Inflammatory macrophage (primary cell): ENCODE measurements around the gene SLC24A3.

Experiments
- DNase-seq, 2 donors: peaks; one replicate each; pipeline ENCODE4 v3.0.0-alpha.2; 2020 to 2022

The SLC24A3 gene

GRCh38 chr20:19304886-19305415 lies 92.5 kb downstream of the SLC24A3 start:
- DNase-seq: peak in 1 of 2 donors; percentile 16

GRCh38 chr20:19308146-19308545 lies 95.7 kb downstream of the SLC24A3 start:
- peak; percentile 77 to 94 for DNase-seq

GRCh38 chr20:19310541-19310940 lies 98.1 kb downstream of the SLC24A3 start:
- DNase-seq: no peak

- no peak for DNase-seq
Observed at GRCh38 chr20:19313342-19314069, 101.1 kb downstream of the SLC24A3 start.

- DNase-seq: peak; percentile 39 to 57
Observed at GRCh38 chr20:19314621-19315020, 102.2 kb downstream of the SLC24A3 start.

GRCh38 chr20:19317237-19318069 lies 105.0 kb downstream of the SLC24A3 start:
- DNase-seq: no peak

- DNase-seq: no peak
Observed at GRCh38 chr20:19318610-19319009, 106.2 kb downstream of the SLC24A3 start.

- peak; percentile 42 to 50 for DNase-seq
Observed at GRCh38 chr20:19320005-19320404, 107.6 kb downstream of the SLC24A3 start.

- DNase-seq: no peak
Observed at GRCh38 chr20:19321176-19321575, 108.7 kb downstream of the SLC24A3 start.

- no peak for DNase-seq
Observed at GRCh38 chr20:19322061-19322985, 109.9 kb downstream of the SLC24A3 start.

- DNase-seq: no peak
Observed at GRCh38 chr20:19327401-19327800, 115.0 kb downstream of the SLC24A3 start.

GRCh38 chr20:19328676-19329075 lies 116.2 kb downstream of the SLC24A3 start:
- DNase-seq: no peak

GRCh38 chr20:19330038-19330437 lies 117.6 kb downstream of the SLC24A3 start:
- no peak for DNase-seq

GRCh38 chr20:19330731-19331130 lies 118.3 kb downstream of the SLC24A3 start:
- DNase-seq: peak; percentile 30 to 38

GRCh38 chr20:19333563-19333962 lies 121.1 kb downstream of the SLC24A3 start:
- DNase-seq: no peak

GRCh38 chr20:19335341-19335740 lies 122.9 kb downstream of the SLC24A3 start:
- DNase-seq: no peak

GRCh38 chr20:19335916-19336315 lies 123.5 kb downstream of the SLC24A3 start:
- no peak for DNase-seq

- peak; percentile 47 to 51 for DNase-seq
Observed at GRCh38 chr20:19336631-19337030, 124.2 kb downstream of the SLC24A3 start.

GRCh38 chr20:19338380-19338779 lies 125.9 kb downstream of the SLC24A3 start:
- DNase-seq: no peak

- no peak for DNase-seq
Observed at GRCh38 chr20:19338960-19339359, 126.5 kb downstream of the SLC24A3 start.

- no peak for DNase-seq
Observed at GRCh38 chr20:19341348-19342053, 129.1 kb downstream of the SLC24A3 start.

- DNase-seq: peak; percentile 54 to 61
Observed at GRCh38 chr20:19344341-19344740, 131.9 kb downstream of the SLC24A3 start.
